ENCODE data around the gene LNX1. TPM values are rescaled to one million over a fixed set of nuclear protein-coding genes. Genes with fewer than 3 reads are reported as not detected.
"Not testable (repeated sequence)": the region's sequence is repeated elsewhere in the genome, so short reads cannot be mapped to it uniquely, and the experiment has no call there.

LNX1 gene
- polyA plus RNA-seq, 3 donors = 14.4 to 18.4 (median 14.6) TPM

DNA sequence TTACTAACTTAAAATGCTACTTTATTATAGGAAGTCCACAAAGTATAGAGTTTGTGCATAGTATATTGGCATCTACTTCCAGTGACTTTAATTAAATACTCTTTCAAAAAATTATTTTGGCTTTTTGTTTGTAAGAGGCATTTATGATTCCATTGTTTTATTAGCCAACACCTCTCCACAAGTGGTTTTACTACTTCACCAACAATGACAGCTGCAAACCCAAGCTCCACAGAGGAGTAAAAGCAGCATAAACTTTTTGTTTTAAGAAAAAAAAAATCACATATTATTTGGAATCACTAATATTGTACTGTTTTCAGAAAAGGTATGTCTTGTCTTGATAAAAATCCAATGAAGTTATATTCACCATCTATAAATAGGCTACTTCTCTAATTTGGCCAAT lies 125.4 kb downstream of the LNX1 start:
- no peak for DNase-seq

DNA sequence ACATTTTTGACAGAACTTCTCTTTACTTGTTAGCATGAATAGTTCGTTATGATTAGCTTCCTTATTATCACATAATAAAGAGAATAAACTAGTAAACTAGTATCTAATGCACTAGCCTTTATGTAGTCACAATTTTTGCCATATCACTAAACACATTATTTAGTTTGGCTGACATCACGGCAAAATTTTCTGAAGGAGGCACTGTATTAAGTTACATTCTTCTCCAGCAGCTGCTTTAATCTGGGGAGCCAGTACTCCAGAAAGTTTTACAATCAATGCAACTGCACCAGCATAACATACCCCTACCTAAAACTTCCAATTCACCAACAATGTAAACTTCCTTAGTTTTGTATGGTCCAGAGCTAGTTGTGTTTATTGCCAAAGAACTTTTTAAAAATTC lies 126.0 kb downstream of the LNX1 start:
- DNase-seq = no peak

GRCh38 chr4:53463340-53463739 lies 127.9 kb downstream of the LNX1 start:
- DNase-seq = no peak

GRCh38 chr4:53461244-53461643 lies 130.0 kb downstream of the LNX1 start:
- DNase-seq = no peak

- no peak for DNase-seq
These were observed 131.7 kb downstream of the LNX1 start for GRCh38 chr4:53459548-53459947.

DNA sequence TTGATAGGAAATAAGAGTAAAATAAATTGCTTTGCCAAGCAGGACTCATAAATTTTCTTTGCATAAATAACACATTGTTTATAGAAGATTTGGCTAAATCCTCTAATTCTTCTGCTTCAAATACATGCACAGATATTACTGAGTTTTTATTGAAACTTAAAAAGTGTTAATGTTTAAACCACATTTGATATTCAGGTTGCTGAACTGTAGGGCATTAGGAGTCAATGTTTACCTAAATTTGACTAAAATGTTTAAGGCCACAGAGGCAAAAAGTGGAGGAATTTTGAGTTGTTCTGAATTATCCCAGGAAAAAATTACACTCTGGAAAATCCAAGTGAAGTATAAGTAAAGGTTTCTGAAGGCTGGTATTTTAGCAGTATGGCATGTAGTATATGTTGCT lies 135.1 kb downstream of the LNX1 start:
- no peak for DNase-seq

DNA sequence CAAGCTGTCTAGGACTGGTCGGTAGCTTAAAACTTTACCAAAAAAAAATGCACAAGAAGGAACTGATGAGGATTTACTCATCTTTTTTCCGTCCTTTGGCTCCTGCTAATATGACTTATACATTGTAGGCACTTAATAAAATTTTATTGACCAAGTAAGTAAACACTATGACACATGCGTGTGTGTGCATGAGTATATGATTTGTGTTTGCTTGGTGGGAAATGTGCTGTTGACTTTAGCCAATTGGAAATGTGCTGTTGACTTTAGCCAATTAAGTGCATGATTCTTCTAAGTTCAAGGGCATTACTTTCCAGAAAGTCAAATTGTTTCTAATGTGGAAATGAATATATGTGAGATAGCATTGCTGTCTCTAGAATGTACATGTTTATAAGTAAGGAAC lies 135.5 kb downstream of the LNX1 start:
- DNase-seq = peak; percentile 14

- no peak for DNase-seq
These were observed 137.9 kb downstream of the LNX1 start for GRCh38 chr4:53453385-53453784.

DNA sequence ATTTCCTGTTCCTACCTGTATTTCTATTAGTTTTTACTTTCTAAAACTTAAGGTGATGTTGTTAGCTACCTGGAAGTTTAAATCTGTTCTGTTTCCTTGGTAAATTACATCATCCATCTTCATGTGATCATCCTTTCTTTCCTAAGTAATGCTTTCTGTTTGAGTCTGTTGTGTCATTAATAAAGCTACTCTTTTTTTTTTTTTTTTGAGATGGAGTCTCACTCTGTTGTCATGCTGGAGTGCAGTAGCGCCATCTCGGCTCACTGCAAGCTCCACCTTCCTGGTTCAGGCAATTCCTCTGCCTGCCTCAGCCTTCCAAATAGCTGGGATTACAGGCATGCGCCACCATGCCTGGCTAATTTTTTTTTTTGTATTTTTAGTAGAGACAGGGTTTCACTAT lies 140.5 kb downstream of the LNX1 start:
- DNase-seq = no peak

DNA sequence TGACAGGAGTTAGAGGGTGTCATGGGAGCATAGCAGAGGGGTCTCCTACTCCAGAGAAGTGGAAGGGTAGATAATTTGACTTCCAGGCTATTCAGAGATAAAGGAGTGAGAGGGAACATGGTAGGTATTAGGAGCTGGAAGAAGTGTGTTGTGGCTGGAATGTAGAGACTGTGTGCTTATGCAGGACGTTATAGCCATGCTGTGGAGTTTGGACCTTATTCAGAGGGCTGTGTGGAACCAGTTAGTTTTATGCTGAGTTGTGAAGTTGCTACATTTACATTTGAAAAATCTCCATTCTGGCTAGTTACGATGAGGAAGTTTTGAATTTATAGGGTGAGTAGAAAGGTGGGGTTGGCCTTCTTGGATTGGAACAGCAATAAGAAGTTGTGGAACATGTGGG lies 146.3 kb downstream of the LNX1 start:
- DNase-seq = no peak

DNA sequence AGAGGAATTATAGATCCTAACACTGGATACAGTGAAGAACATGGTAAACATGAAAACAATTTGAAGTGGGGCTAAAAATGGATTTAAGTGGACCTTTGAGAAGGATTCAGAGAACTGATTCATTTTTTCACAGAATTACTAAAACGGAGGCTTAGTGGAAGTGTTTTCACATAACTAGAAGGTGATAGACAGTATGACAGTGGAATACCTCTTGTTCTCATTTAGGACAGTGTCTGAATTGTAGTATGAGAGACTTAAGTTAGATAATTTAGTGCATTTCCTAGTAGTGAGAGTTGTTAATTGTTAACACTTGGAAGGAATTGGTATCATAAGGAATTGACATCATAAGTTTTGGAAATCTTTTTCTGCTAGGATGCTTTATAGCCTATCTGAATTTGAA lies 149.7 kb downstream of the LNX1 start:
- no peak for DNase-seq

DNA sequence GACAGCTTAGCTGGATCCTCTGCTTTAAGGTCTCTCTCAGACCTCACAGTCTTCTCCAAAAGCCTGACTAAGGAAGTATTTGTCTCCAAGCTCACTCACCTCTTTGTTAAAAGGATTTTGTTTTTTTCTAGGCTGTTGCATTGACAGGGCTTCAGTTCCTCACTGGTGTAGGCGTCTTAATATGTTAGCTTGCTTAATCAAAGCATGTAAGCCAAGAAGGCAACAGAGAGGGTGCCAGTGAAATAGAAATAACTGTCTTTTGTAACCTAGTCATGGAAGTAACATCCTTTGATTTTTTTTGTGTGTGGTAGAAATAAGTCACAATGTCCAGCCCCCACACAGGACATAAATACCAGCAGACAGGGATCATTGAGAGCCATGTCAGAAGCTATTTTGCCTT lies 155.0 kb downstream of the LNX1 start:
- no peak for DNase-seq

DNA sequence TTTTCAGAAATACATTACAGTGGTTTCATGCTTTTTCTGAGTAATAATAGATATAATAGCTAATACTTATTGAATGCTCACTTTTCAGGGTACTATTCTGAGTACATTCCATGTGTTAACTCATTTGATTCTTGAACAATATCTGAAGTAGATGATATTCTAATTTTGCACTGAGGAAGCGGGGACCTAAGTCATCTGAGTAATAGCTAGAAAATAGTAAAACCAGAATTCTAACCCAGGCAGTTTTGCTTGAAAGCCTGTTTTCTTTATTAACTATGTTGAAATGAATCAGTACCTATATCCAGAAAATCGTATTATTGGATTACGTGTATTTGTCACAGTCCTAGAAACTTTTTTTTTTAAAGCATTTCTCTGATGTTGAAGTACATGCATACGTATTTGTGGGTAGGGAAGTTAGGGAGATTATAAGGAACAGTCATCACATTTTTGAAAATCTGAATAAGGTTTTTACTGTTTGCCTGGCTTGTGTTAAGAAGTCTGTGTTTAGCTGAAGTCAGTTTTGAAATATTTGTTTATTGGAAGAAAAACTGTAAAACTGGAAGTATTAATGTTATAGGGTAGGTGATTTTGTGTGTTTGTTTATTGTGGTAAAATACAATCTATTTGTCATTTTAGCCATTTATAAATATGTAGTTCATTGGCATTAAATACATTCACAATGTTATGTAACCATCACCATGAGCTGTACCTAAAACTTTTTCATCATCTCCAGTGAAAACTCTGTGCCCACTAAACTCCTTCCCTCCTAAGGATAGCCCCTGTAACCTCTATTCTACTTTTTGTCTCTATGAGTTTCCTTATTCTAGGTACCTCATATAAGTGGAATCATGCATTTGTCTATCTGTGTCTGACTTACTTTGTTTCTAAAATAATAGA lies 158.5 kb downstream of the LNX1 start:
- no peak for DNase-seq

GRCh38 chr4:53431052-53431451 lies 160.2 kb downstream of the LNX1 start:
- DNase-seq = no peak

GRCh38 chr4:53427366-53427765 lies 163.9 kb downstream of the LNX1 start:
- DNase-seq = no peak

DNA sequence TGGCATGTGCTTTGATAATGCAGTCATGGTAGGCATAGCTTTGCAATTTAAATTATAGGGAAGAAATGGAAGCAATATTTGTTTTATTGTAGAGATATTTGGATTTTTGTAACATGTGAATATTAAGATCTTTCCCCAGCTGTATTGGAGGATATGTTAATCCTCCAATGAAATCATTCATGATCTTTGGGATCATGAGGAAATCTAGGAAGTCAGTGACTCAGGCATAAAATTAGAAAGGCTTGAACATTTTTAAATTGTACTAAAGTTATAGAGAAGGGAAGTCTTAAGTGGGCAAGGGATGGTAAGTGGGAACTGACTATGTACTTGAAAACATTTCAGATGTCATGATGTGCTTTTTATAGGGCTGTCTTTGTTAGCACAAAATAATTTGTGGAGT lies 167.0 kb downstream of the LNX1 start:
- DNase-seq = no peak

- DNase-seq = no peak
These were observed 168.9 kb downstream of the LNX1 start for GRCh38 chr4:53422367-53422766.

DNA sequence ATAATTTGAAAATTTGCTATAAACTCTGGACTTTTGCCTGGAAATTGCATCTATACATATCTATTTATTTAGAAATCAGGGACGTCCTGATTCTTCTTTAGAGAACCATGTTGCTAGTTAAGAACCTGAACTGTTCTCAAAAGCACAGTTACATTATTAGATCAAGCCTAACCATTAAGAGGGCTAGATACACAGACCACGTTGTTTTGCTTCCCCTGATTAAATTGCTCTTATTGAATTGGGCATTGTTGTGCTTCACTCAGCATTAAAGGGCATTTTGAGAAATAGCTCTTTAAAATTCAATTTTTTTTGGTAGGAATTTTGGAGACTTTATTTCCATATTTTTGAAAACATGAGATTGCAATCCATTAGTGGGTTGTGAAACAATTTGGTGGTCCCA lies 169.5 kb downstream of the LNX1 start:
- DNase-seq = no peak

DNA sequence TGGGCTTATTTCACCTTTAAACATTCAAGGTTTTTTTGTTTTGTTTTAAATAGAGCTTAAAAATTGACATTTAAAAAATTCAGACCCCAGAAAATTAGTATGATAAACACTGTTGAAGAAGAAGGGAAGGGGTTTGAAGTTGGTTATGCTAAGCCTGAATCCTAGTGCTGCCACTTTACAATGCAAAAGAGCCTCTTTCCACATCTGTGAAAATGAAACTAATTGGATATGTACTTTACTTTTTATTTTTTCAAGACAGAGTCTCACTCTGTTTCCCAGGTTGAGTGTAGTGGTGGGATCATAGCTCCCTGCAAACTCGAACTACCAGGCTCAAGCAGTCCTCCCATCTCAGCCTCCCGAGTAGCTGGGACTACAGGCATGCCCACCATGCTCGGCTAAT lies 172.1 kb downstream of the LNX1 start:
- no peak for DNase-seq

- not testable (repeated sequence) for DNase-seq
These were observed 181.8 kb downstream of the LNX1 start for GRCh38 chr4:53409479-53409878.
